ENCODE measurements around the gene ARPC5.
A peak's percentile ranks its signal among the peaks of the same experiment; 100 is the strongest.
"Not testable (repeated sequence)": the region's sequence is repeated elsewhere in the genome, so short reads cannot be mapped to it uniquely, and the experiment has no call there.

ARPC5 gene

GRCh38 chr1:183635606-183636333, at the start of gene ARPC5:
Gene ARPC5 (minus strand): TSS chr1:183635783. CDS start chr1:183635659, 124 bp downstream.
- peak; percentile 88 for ATAC-seq (replicated peaks; ENCODE audit: extremely low read depth, poor library complexity, severe bottlenecking)

DNA sequence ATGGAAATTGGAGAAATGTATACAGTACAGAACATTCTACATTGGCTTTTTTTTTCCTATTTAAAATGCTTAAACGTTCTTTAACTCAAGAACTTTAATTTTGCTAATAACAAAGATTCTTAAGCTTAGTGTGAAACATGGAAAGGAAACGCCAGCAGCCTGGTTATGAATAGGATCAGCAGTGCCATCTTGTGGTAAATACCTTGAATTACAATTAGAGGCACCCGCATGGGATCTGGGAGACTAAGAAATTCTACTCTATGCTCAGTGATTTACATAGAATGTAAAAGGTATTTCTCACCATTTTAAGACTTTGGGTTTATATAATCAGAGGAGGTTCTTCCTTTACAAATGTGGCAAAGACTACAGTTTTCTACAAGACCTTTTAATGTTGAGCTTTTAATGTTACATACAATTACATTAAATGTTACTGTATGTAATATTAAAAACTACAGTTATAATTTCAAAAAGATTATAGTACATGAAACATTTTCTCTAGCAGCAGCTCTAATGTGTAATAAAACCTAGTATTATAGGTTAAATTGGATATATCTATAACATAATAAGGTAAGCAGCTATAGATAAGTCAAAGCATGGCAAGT, 49.6 kb upstream of the ARPC5 start:
- Mint-ChIP-seq H3K36me3 (ENCODE audit: insufficient read depth) (no peaks in the 10 kb centered on the region), H3K9me3 (no peaks in the 10 kb centered on the region), H3K4me3 (no peak overlapping the region), H3K27me3 (peaks cover 41% of the 10 kb centered on the region), H3K4me1 (no peaks in the 10 kb centered on the region), H3K27ac (ENCODE audit: low read depth) (no peak overlapping the region)
- DNase-seq (ENCODE audit: low spot score in 2 of 2) (no peak), ATAC-seq (replicated peaks; ENCODE audit: extremely low read depth, poor library complexity, severe bottlenecking) (peak; percentile 60)

More at GRCh38 chr1:183635606-183636333, at the start of gene ARPC5:
- Mint-ChIP-seq H3K4me3 (peak within 1 kb of the TSS; percentile 98), H3K36me3 (ENCODE audit: insufficient read depth) (peaks cover 26% of the 10 kb centered on the region), H3K27me3 (no peaks in the 10 kb centered on the region), H3K4me1 (peaks cover 35% of the 10 kb centered on the region), H3K9me3 (no peaks in the 10 kb centered on the region), H3K27ac (ENCODE audit: low read depth) (peak within 1 kb of the TSS; percentile 97)
- DNase-seq (ENCODE audit: low spot score in 2 of 2), result peak; percentile 84 to 93

GRCh38 chr1:183679363-183679762, 43.8 kb upstream of the ARPC5 start:
- ATAC-seq (replicated peaks; ENCODE audit: extremely low read depth, poor library complexity, severe bottlenecking); H3K4me1 Mint-ChIP-seq; H3K9me3 Mint-ChIP-seq; H3K36me3 Mint-ChIP-seq (ENCODE audit: insufficient read depth); H3K27ac Mint-ChIP-seq (ENCODE audit: low read depth); DNase-seq (ENCODE audit: low spot score in 2 of 2); H3K4me3 Mint-ChIP-seq: not testable (repeated sequence)
- peaks cover 57% of the 10 kb centered on the region for H3K27me3 Mint-ChIP-seq

DNA sequence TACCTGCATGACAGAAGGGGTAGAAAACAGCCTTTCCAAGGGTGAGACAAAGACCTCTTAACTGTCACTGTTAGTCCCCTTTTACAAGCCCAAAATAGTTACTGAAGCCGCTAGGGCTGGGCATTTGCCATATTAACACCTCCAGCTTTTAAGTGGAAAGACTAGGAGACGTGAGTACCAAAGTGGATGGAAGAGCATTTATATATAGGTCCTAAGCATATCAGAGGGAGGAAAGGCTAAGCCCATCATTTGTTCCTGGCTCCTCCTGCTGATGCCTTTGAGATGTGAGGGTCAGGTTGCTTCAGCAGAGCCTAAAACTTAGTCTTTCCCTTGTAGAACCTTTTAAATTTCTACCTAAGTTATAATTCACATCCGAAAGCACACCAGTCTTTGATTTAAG, 43.2 kb upstream of the ARPC5 start:
- H3K27ac Mint-ChIP-seq (ENCODE audit: low read depth), result no peak overlapping the region
- no peaks in the 10 kb centered on the region for H3K36me3 Mint-ChIP-seq (ENCODE audit: insufficient read depth)
- no peak for ATAC-seq (replicated peaks; ENCODE audit: extremely low read depth, poor library complexity, severe bottlenecking)

GRCh38 chr1:183676586-183677189, 41.1 kb upstream of the ARPC5 start:
- H3K27ac Mint-ChIP-seq (ENCODE audit: low read depth), result no peak overlapping the region

More for the DNA sequence above, 43.2 kb upstream of the ARPC5 start:
- Mint-ChIP-seq H3K4me3 (no peak overlapping the region), H3K27me3 (peaks cover 58% of the 10 kb centered on the region), H3K9me3 (no peaks in the 10 kb centered on the region), H3K4me1 (no peaks in the 10 kb centered on the region)
- DNase-seq (ENCODE audit: low spot score in 2 of 2), result no peak

DNA sequence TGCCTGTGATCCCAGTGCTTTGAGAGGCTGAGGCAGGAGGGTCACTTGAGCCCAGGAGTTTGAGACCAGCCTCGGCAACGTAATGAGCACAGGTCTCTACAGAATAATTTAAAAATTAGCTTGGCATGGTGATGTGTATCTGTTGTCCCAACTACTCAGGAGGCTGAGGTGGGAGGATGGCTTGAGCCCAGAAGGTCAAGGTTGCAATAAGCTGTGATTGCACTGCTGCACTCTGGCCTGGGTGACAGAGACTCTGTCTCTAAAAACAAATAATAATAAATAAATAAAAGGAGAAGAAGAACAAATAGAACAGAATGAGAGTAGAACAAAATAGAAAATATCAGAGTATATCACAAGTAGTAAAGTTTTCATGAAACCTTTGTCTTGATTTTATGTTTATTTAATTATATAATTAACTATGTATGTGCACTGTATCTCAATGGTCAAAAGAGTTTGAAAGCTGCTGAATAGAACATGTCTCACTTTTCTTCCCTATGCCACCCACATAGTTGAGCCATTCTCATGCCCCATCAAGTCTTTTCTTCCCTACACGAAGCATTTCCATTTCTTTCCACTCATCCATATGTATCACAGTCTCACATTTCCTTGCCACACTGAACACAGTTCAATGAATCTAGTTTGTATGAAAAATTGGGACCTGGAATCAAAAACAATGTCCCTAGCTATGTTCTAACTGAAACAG, 40.5 kb upstream of the ARPC5 start:
- no peak for ATAC-seq (replicated peaks; ENCODE audit: extremely low read depth, poor library complexity, severe bottlenecking)
- Mint-ChIP-seq H3K9me3 (no peaks in the 10 kb centered on the region), H3K4me1 (no peaks in the 10 kb centered on the region), H3K36me3 (ENCODE audit: insufficient read depth) (no peaks in the 10 kb centered on the region), H3K4me3 (no peak overlapping the region), H3K27me3 (peaks cover 49% of the 10 kb centered on the region), H3K27ac (ENCODE audit: low read depth) (no peak overlapping the region)
- DNase-seq (ENCODE audit: low spot score in 2 of 2), result no peak

More at GRCh38 chr1:183676586-183677189, 41.1 kb upstream of the ARPC5 start:
- no peaks in the 10 kb centered on the region for H3K9me3 Mint-ChIP-seq
- DNase-seq (ENCODE audit: low spot score in 2 of 2) (no peak), ATAC-seq (replicated peaks; ENCODE audit: extremely low read depth, poor library complexity, severe bottlenecking) (no peak)
- H3K4me3 Mint-ChIP-seq, result no peak overlapping the region
- no peaks in the 10 kb centered on the region for H3K4me1 Mint-ChIP-seq
- no peaks in the 10 kb centered on the region for H3K36me3 Mint-ChIP-seq (ENCODE audit: insufficient read depth)
- H3K27me3 Mint-ChIP-seq, result peaks cover 55% of the 10 kb centered on the region

DNA sequence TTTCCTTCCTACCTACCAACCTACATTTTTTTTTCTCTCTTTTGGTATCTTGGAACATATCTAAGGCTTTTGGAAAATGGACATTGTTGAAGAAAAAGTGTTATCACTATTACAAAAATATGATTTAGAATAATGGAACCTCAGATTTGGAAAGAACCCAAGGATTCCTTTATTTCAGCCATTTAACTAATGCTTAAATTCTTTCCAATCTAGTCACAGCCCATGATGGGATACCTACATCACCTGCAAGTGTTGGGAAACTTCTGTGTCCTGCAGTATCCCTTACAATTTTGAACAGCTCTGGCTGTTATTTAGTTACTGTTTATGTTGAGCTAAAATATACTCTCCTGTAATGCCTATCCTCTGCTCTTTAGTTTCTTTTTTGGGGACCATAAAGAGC, 39.8 kb upstream of the ARPC5 start:
- DNase-seq (ENCODE audit: low spot score in 2 of 2), result no peak
- Mint-ChIP-seq H3K9me3 (no peaks in the 10 kb centered on the region), H3K4me3 (no peak overlapping the region), H3K27ac (ENCODE audit: low read depth) (no peak overlapping the region), H3K27me3 (peaks cover 42% of the 10 kb centered on the region), H3K4me1 (no peaks in the 10 kb centered on the region), H3K36me3 (ENCODE audit: insufficient read depth) (peaks cover 2% of the 10 kb centered on the region)
- ATAC-seq (replicated peaks; ENCODE audit: extremely low read depth, poor library complexity, severe bottlenecking), result no peak

GRCh38 chr1:183674886-183675285, 39.3 kb upstream of the ARPC5 start:
- Mint-ChIP-seq H3K27ac (ENCODE audit: low read depth) (no peak overlapping the region), H3K4me3 (no peak overlapping the region), H3K36me3 (ENCODE audit: insufficient read depth) (peaks cover 2% of the 10 kb centered on the region), H3K27me3 (peaks cover 38% of the 10 kb centered on the region), H3K4me1 (no peaks in the 10 kb centered on the region), H3K9me3 (no peaks in the 10 kb centered on the region)
- ATAC-seq (replicated peaks; ENCODE audit: extremely low read depth, poor library complexity, severe bottlenecking), result no peak
- no peak for DNase-seq (ENCODE audit: low spot score in 2 of 2)

- DNase-seq (ENCODE audit: low spot score in 2 of 2), result no peak
- Mint-ChIP-seq H3K27me3 (peaks cover 38% of the 10 kb centered on the region), H3K4me1 (no peaks in the 10 kb centered on the region), H3K27ac (ENCODE audit: low read depth) (no peak overlapping the region), H3K9me3 (no peaks in the 10 kb centered on the region), H3K36me3 (ENCODE audit: insufficient read depth) (peaks cover 2% of the 10 kb centered on the region), H3K4me3 (no peak overlapping the region)
- ATAC-seq (replicated peaks; ENCODE audit: extremely low read depth, poor library complexity, severe bottlenecking), result no peak
These were observed 38.8 kb upstream of the ARPC5 start for GRCh38 chr1:183674339-183674738.

- DNase-seq (ENCODE audit: low spot score in 2 of 2) (no peak), ATAC-seq (replicated peaks; ENCODE audit: extremely low read depth, poor library complexity, severe bottlenecking) (no peak)
- H3K9me3 Mint-ChIP-seq, result no peaks in the 10 kb centered on the region
- no peaks in the 10 kb centered on the region for H3K4me1 Mint-ChIP-seq
- H3K36me3 Mint-ChIP-seq (ENCODE audit: insufficient read depth), result peaks cover 2% of the 10 kb centered on the region
- peaks cover 38% of the 10 kb centered on the region for H3K27me3 Mint-ChIP-seq
- H3K4me3 Mint-ChIP-seq, result no peak overlapping the region
- H3K27ac Mint-ChIP-seq (ENCODE audit: low read depth), result no peak overlapping the region
These were observed 38.2 kb upstream of the ARPC5 start for GRCh38 chr1:183673605-183674323.

DNA sequence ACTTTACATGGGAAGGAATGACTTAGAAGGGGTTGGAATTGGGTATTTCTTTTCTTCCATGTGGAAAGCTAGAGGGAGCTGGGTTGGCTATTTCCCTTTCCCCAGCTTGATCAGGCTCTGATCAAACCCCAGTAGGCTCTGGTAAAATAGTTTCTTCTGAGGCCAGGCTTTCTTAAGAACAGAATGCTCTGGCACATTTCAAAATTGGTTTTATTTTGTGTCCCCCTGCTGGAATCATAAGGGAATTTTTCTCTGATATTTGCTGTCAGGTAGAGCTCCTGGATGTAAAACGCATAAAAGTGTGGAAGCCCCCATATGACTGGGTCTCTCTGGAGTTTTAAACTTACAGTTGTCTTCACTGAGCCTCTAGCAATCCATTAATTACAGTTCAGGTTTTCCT, 34.6 kb upstream of the ARPC5 start:
- ATAC-seq (replicated peaks; ENCODE audit: extremely low read depth, poor library complexity, severe bottlenecking) (no peak), DNase-seq (ENCODE audit: low spot score in 2 of 2) (no peak)
- Mint-ChIP-seq H3K4me1 (no peaks in the 10 kb centered on the region), H3K27ac (ENCODE audit: low read depth) (no peak overlapping the region), H3K4me3 (no peak overlapping the region), H3K36me3 (ENCODE audit: insufficient read depth) (peaks cover 2% of the 10 kb centered on the region), H3K9me3 (no peaks in the 10 kb centered on the region), H3K27me3 (peaks cover 32% of the 10 kb centered on the region)

GRCh38 chr1:183656355-183656754, 20.8 kb upstream of the ARPC5 start:
- ATAC-seq (replicated peaks; ENCODE audit: extremely low read depth, poor library complexity, severe bottlenecking) (no peak), DNase-seq (ENCODE audit: low spot score in 2 of 2) (no peak)
- no peak overlapping the region for H3K27ac Mint-ChIP-seq (ENCODE audit: low read depth)

More at GRCh38 chr1:183656355-183656754, 20.8 kb upstream of the ARPC5 start:
- Mint-ChIP-seq H3K4me3 (no peak overlapping the region), H3K27me3 (peaks cover 12% of the 10 kb centered on the region), H3K4me1 (peaks cover 24% of the 10 kb centered on the region), H3K9me3 (no peaks in the 10 kb centered on the region), H3K36me3 (ENCODE audit: insufficient read depth) (peaks cover 6% of the 10 kb centered on the region)

All from central memory CD8-positive, alpha-beta T cell (primary cell).